HG03571 (cell line): ENCODE results near the gene GPHA2.

Experiments used
- ATAC-seq: cut with Tn5 transposase; IDR thresholded peaks from one replicate; pipeline ENCODE4 v1.9.1; 2021; ENCODE audit not compliant: unreplicated experiment

Gene GPHA2

GRCh38 chr11:64911142-64911541 lies 24.6 kb downstream of the GPHA2 start:
- no peak for ATAC-seq

GRCh38 chr11:64910451-64911093 lies 25.1 kb downstream of the GPHA2 start:
- ATAC-seq, result no peak

DNA sequence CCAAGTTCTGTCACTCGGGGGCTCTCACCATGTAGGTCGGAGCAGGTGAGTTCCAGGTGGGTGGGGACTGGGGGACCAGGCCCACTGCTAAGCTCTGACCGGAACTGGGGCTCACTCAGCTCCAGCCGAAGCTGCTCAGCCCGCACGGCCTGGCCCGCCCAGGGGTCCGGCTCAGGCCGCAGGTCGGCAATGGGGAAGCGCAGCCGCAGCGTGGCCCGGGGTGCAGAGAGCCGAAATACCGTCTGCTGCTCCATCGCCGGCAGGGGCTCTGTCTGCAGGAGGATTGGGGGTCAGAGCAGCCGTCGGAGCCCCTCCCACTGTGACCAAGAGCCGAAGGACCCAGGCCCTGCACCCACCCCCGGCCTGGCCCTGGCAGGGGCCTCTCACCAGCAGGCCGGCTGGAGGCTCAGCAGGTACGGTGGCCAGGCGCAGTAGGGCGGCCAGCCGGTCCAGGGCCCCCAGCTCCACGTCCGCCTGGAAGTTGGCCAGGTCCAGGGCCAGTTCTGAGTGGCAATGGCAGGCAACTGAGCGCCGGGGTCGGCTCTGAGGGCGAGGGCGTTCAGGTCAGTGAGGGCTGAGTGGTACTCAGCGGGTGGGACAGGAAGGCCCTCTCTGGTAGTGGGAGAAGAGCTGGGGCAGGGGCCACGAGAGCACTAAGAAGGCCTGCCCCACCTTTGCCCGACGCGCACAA lies 25.9 kb downstream of the GPHA2 start:
- ATAC-seq, result no peak

GRCh38 chr11:64908766-64909165 lies 26.9 kb downstream of the GPHA2 start:
- ATAC-seq, result no peak

- ATAC-seq, result no peak
Observed at GRCh38 chr11:64906314-64906635, 29.4 kb downstream of the GPHA2 start.

- no peak for ATAC-seq
Observed at GRCh38 chr11:64905516-64906313, 30.0 kb downstream of the GPHA2 start.

DNA sequence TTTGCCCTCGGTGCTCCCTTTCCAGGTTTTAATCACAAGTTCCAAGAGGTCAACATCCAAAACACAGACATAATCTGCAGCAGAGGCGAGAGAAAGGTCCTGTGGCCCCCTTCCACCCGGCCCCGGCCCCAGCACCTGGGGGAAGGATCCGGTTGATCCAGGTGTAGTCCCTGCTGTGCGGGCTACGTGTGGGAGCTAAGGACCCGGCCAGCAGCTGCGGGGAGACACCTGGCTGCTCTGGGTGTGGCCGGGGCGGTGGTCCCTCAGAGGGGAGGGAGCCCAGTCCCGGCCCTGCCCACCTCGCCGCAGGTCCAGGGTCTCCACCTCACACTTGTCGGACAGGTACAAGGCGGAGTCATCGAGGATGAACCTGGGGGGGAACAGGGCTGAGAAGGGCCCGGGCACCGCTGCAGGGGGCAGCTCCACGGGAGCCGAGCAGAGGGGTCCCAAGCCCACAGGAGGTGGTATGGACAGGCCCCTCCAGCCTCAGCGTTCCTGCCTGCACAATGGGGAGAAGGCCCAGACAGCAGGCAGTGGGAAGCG lies 32.3 kb downstream of the GPHA2 start:
- ATAC-seq, result no peak

GRCh38 chr11:64902102-64902900 lies 33.4 kb downstream of the GPHA2 start:
- ATAC-seq, result no peak

GRCh38 chr11:64900774-64901173 lies 34.9 kb downstream of the GPHA2 start:
- ATAC-seq, result no peak

GRCh38 chr11:64900263-64900678 lies 35.4 kb downstream of the GPHA2 start:
- no peak for ATAC-seq

GRCh38 chr11:64898541-64898940 lies 37.2 kb downstream of the GPHA2 start:
- ATAC-seq, result no peak

DNA sequence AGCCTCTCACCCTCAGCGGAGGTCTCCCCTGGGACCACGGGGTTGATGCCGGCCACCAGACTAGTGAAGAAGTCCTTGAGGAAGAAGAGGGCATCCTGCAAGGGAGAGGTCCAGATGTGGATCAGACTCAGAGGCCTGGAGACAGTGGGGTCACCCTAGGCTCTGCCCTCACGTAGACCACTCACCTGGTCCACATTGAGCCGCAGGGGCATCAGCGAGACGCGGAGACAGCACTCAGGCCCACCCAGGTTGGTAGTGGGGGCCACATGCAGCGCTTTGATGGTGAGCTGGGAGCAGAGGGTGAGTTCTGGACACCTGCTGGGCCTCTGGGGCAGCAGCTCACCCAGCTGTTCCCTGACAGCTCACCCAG lies 37.6 kb downstream of the GPHA2 start:
- no peak for ATAC-seq

DNA sequence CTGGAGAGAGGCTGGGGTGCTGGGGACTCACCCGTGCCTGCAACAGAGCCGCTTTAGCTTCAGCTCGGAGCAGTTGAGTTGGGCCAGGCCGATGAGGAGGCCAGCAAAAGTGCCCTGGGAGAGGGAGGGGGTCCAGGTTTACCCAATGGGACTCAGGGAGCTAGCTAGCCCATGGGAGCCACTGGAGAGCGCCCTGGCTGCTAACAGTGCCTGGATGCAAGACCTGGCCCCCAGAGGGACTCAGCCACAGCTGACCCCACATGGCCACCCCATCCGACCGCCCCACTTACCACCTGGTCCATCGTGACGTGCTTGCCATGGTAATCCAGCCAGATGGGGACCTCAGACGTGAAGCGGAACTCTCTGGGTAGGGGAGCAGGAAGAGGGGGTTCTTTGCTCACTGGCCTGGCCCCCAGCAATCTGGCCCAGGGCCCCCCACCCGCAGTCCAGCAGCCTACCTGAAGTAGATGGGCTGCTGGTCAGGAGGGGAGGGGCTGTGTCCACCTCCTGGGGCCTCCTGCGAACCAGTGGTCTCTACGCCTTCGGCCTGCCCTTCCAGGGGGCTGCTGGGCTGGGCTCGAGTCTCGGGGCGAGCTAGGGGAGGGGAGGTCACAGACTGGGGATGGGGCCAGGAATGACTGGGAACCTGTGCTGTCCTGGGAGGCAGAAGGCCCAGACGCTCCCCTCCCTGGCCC lies 38.2 kb downstream of the GPHA2 start:
- no peak for ATAC-seq

DNA sequence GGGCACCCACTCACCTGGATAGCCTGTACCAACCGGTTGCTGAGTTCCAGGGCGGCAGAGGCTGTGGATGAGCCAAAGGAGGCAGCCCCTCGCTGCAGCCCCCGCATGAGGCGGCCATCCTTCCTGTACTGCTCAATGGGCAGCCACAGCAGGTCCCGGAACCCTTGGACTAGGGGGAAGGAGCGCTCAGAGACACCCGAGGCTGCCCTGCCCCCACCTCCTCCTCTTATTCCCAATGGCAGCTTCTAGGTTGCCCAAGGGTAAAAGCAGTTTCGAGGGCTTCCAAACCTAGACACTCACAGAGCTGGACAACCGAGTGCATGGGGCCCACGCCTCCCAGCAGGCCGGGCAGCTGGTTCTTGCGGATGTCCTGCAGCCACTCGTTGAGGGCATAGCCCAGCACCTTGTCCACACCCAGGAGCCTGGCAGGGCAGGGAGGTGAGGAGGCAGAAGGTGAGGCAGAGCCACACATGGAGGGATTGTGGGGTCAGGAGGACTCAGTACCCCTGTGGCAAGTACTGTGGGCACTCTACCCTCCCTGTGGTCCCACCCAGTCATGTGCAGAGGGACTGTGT lies 39.2 kb downstream of the GPHA2 start:
- ATAC-seq, result no peak

DNA sequence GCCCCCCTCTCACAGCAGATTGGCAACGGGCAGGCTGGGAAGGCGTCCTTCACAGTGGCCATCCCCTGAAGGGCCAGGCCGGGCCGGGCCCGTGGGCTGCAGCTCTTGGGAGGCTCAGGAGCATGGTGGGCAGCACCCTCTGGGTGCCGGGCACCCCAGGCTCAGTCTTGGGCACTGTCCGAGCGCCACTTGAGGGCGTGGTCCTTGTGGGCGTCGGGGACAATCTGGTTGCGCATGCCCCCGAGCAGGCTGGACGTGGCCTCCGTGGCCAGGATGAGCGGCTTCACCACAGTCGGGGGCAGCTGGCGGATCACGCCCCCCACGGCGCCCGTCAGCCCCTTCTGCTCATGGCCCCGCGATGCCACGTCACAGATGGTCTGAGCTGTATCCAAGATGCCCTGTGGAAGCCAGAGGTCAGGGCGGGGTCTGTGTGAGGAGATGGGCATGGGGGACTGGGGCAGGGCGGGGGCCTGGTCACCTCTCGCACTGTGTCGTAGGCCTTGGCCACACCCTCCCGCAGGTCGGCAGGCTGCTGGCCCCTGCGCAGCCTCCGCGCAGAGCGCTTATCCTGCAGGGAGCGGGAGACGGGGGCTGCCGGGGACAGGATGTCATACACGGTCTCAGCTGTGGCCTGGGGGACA lies 40.8 kb downstream of the GPHA2 start:
- ATAC-seq, result no peak

DNA sequence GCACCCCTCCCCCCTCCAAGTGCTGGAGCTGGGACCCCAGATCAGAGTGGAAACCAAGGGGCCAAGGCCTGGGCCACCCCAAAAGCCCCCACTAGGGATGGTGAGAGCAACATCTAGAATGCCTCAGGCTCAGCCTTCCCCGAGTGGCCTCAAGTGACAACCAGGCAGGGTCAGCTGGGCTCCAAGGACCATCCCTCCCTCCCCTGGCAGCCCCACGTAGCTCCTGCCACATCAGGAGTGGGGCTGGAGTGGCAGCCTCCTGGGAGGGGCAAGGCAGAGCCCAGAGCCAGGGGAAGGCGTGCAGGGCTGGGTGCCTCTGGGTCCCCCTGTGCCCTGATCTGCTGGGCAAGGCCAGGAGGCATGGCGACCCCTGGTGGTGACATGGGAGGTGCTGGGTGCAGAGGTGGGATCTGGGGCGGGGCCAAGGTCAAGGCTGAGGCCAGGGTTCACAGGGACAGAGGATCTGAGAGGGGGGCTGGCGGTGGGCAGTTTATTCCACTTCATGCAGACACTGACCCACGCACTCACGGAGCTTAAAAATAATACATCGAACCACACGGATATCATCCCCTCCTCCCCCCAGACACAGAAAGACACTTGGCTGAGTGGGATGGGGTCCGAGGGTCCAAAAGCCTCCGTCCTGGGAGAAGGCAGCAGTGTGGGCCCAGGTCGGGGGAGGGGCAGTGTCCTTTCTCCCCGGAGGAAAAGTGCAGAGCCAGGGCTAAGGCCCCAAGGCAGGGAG lies 41.5 kb downstream of the GPHA2 start:
- no peak for ATAC-seq

DNA sequence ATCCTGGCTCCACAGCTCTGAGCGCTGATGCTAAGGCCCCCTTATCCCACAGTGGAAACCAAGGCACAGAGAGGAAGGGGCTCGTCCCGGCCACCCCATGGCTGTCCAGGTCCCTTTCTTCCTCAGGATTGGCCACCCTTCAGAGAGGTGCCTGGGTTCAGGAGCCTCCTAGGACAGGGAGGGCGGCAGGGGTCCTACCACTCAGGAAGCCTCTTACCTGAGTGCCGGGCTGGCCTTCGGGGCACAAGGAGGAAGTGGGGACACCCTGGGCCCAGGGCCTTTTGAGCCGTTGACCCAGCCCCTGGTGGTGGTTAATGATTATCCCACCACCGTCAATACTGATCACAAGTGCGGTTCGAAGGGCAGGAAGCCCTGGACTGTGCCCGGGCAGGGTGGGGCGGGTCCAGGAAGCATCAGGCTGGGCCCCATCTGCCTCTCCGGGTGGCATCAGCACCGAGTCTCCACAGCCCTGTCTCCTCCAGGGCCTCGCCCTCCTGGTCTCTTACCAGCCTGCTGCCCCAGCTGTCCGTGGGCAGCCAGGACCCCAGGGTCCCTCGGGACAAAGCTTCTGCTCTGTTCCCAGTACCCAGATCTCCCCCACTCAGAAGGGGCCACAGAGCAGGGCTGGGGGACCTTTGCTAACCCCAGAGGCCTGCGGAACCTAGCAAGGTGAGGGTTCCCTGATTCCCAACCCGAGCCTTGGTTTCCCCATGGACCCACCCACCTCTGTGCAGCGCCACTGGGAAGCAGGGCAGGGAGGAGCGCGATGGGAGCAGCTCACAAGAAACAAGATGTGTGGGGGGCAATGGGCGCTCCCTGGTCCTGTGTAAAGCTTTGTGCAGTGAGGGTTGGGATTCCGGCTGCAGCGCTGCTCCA lies 42.3 kb downstream of the GPHA2 start:
- ATAC-seq, result no peak

DNA sequence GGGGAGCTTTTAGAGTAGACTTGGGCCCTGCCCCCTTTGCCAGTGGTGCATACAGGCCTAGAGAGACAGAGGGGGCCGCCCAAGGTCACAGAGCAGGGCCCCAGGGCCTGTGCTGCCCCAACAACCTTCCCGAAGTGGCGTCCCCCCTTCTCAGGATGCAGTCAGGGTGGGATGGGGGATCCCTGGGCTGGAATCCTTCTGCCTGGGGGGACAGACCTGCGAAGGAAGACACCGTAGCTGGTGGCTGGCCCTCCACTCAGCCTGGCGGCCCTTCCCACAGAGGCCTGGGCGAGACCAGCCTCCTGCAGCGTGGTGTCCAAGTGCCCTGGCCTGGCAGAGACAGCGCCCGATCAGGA lies 42.9 kb downstream of the GPHA2 start:
- ATAC-seq, result no peak
